NCI-H2227 (cell line): ENCODE measurements around the gene JPT2.
"Not testable (repeated sequence)": the region's sequence is repeated elsewhere in the genome, so short reads cannot be mapped to it uniquely, and the experiment has no call there.

ENCODE experiments used
- DNase-seq: peaks from one replicate; lab custom pipeline; 2025; ENCODE audit not compliant: unreplicated experiment; lab: John Stamatoyannopoulos, UW

The JPT2 gene

GRCh38 chr16:1705688-1706385, 27.8 kb downstream of the JPT2 start, which contains the start of gene MAPK8IP3:
TSS of gene MAPK8IP3 (plus strand) at chr16:1706195. CDS start at chr16:1706340, 145 bp downstream.
- peak; percentile 94 for DNase-seq

- peak; percentile 65 for DNase-seq
Measured at GRCh38 chr16:1706386-1707192, 28.5 kb downstream of the JPT2 start.

- peak; percentile 44 for DNase-seq
Measured at GRCh38 chr16:1707193-1707790, 29.2 kb downstream of the JPT2 start.

- peak; percentile 36 for DNase-seq
Measured at GRCh38 chr16:1708083-1708767, 30.1 kb downstream of the JPT2 start.

- peak; percentile 60 for DNase-seq
Measured at GRCh38 chr16:1708768-1709180, 30.7 kb downstream of the JPT2 start.

- DNase-seq, result no peak
Measured at GRCh38 chr16:1709356-1709755, 31.3 kb downstream of the JPT2 start.

- no peak for DNase-seq
Measured at GRCh38 chr16:1710811-1711507, 32.9 kb downstream of the JPT2 start.

- DNase-seq, result no peak
Measured at GRCh38 chr16:1712791-1713261, 34.7 kb downstream of the JPT2 start.

- no peak for DNase-seq
Measured at GRCh38 chr16:1713331-1713730, 35.3 kb downstream of the JPT2 start.

GRCh38 chr16:1713933-1714332, 35.9 kb downstream of the JPT2 start:
- no peak for DNase-seq

GRCh38 chr16:1715220-1715619, 37.1 kb downstream of the JPT2 start:
- DNase-seq, result no peak

GRCh38 chr16:1718236-1718635, 40.2 kb downstream of the JPT2 start:
- not testable (repeated sequence) for DNase-seq

- not testable (repeated sequence) for DNase-seq
Measured at GRCh38 chr16:1719559-1720229, 41.6 kb downstream of the JPT2 start.

GRCh38 chr16:1721372-1721771, 43.3 kb downstream of the JPT2 start:
- no peak for DNase-seq

- peak; percentile 61 for DNase-seq
Measured at GRCh38 chr16:1723450-1724147, 45.5 kb downstream of the JPT2 start.

- DNase-seq, result no peak
Measured at GRCh38 chr16:1724491-1724890, 46.4 kb downstream of the JPT2 start.

GRCh38 chr16:1726661-1727502, 48.8 kb downstream of the JPT2 start:
- DNase-seq, result no peak
